Keratinocyte (primary cell): ENCODE data around the gene NHSL2. TPM values are rescaled to one million over a fixed set of nuclear protein-coding genes. Genes with fewer than 3 reads are reported as not detected.

ENCODE experiments used
- DNase-seq: peaks from one replicate; pipeline ENCODE4 v3.0.0-alpha.2; 2011; ENCODE audit warnings: low read depth, missing footprints, low spot score
- FAIRE-seq: peaks from 2 replicates; lab custom pipeline; 2011; peaks lifted over from hg19 to GRCh38; lab: Jason Lieb, UNC
- H2AFZ ChIP-seq: 2 replicates; pipeline ENCODE4 v1.6.0; 2012; ENCODE audit warnings: low read length, control low read depth, inconsistent platforms; ENCODE audit not compliant: control insufficient read depth
- H3K27ac ChIP-seq: 2 replicates; pipeline ENCODE4 v1.5.1; 2011; ENCODE audit warnings: low read length; ENCODE audit not compliant: control insufficient read depth, insufficient read depth
- H3K27me3 ChIP-seq: 3 replicates; pipeline ENCODE4 v1.6.0; 2011; ENCODE audit warnings: low read length; ENCODE audit not compliant: control insufficient read depth, insufficient read depth; ENCODE audit errors: extremely low read depth
- H3K36me3 ChIP-seq, 2 experiments: 2 replicates in 1 of 2; 3 replicates in 1 of 2; pipeline ENCODE4 v1.5.1; 2011; ENCODE audit warnings: low read length in 2 of 2, mild to moderate bottlenecking in 1 of 2; ENCODE audit not compliant: control insufficient read depth in 2 of 2, insufficient read depth in 2 of 2; ENCODE audit errors: extremely low read depth in 1 of 2
- H3K4me1 ChIP-seq: 3 replicates; pipeline ENCODE4 v1.5.1; 2011; ENCODE audit warnings: low read length; ENCODE audit not compliant: control insufficient read depth, insufficient read depth; ENCODE audit errors: extremely low read depth
- H3K4me2 ChIP-seq: 3 replicates; pipeline ENCODE4 v1.6.0; 2011; ENCODE audit warnings: low read depth, low read length; ENCODE audit not compliant: control insufficient read depth, insufficient read depth; ENCODE audit errors: extremely low read depth
- H3K4me3 ChIP-seq, 3 experiments: fragments of 200-600 bp in 1 of 3; sonication (generic) in 1 of 3; 2 replicates in 2 of 3; 3 replicates in 1 of 3; pipeline ENCODE4 v1.5.1; 2011 to 2016; ENCODE audit warnings: low read length in 3 of 3, mild to moderate bottlenecking in 3 of 3, control low read depth in 2 of 3, inconsistent platforms in 1 of 3, low read depth in 1 of 3, mixed read lengths in 1 of 3, mixed run types in 1 of 3, moderate library complexity in 1 of 3; ENCODE audit not compliant: control insufficient read depth in 2 of 3, insufficient read depth in 2 of 3; ENCODE audit errors: extremely low read depth in 1 of 3
- H3K79me2 ChIP-seq: 2 replicates; pipeline ENCODE4 v1.6.0; 2012; ENCODE audit warnings: low read length; ENCODE audit not compliant: control insufficient read depth, insufficient read depth
- H3K9ac ChIP-seq: 3 replicates; pipeline ENCODE4 v1.6.0; 2011; ENCODE audit warnings: low read length; ENCODE audit not compliant: control insufficient read depth, insufficient read depth; ENCODE audit errors: extremely low read depth
- H3K9me1 ChIP-seq: 3 replicates; pipeline ENCODE4 v1.6.0; 2011; ENCODE audit warnings: low read length; ENCODE audit not compliant: control insufficient read depth, insufficient read depth; ENCODE audit errors: extremely low read depth
- H3K9me3 ChIP-seq: 2 replicates; pipeline ENCODE4 v1.5.1; 2012; ENCODE audit warnings: low read depth, low read length; ENCODE audit not compliant: control insufficient read depth
- H4K20me1 ChIP-seq: 3 replicates; pipeline ENCODE4 v1.6.0; 2011; ENCODE audit warnings: low read length; ENCODE audit not compliant: control insufficient read depth, insufficient read depth; ENCODE audit errors: extremely low read depth
- EZH2 ChIP-seq: IDR thresholded peaks from one replicate; pipeline ENCODE4 v1.6.1; 2012; ENCODE audit warnings: inconsistent platforms, mild to moderate bottlenecking, low read length, moderate library complexity
- dilution Hi-C: fragments of 300-500 bp; cut with MboI; formaldehyde crosslinking; loops from one replicate; pipeline ENCODE4 v1.7.0; 2020; ENCODE audit warnings: low sequenced_read_pairs; ENCODE audit not compliant: extremely low pct_ligation_motif_present
- polyA plus RNA-seq, 5 experiments: library from polyadenylated mRNA; depleted of rRNA in 3 of 5; stranded (reverse) in 3 of 5; stranded (forward) in 1 of 5; unstranded in 1 of 5; fragments of >200 nt; gene quantifications; 1 replicate in 1 of 5; 2 replicates in 3 of 5; 3 replicates in 1 of 5; pipeline versions ENCODE4 v1.2.1 to v1.2.3, GENCODE V29; 2011 to 2012; ENCODE audit warnings: missing spikeins in 2 of 5, low read depth in 1 of 5, low replicate concordance in 1 of 5
- TF ChIP-seq, protein P1 (sequence below), 3 experiments: IDR thresholded peaks in 1 of 3; conservative IDR thresholded peaks in 1 of 3; optimal IDR thresholded peaks in 1 of 3; 2 replicates in 2 of 3; 3 replicates in 1 of 3; pipeline versions ENCODE3 to v1.5.1; 2011; ENCODE audit warnings: low read length in 3 of 3, mild to moderate bottlenecking in 3 of 3, moderate library complexity in 2 of 3, control low read depth in 1 of 3, inconsistent platforms in 1 of 3; ENCODE audit not compliant: insufficient read depth in 2 of 3; ENCODE audit errors: extremely low read depth in 1 of 3

The NHSL2 gene
- polyA plus RNA-seq, 1 donor (not counting 4 experiments of a cell fraction or from before 2014, with no cell fraction given): 0.04 TPM

DNA sequence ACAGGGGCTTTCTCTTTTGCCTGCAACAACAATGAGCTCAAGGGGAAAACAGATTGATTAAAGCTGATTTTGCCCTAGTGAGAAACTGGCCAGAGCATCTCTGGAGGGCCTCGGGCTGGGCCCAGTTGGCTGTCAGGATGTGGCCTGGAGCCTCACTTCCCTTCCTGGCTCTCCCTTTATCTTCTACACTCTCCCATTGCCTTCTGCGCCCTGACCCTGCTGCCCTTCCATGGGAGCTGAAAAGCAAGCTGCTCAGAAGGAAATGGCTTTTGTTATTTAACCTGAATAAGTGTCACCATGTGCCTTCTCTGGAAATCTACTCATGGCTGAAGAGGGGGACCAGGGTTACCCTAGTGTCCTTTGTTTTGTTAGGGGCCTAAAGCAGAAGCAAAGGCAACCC is 43.8 kb downstream of the NHSL2 start:
- Histone ChIP-seq H3K9ac (no peak overlapping the region), H3K9me3 (no peaks in the 10 kb centered on the region), H3K4me3 (no peak overlapping the region), H3K27me3 (peaks cover 23% of the 10 kb centered on the region), H3K4me2 (no peak overlapping the region), H3K36me3 (no peaks in the 10 kb centered on the region), H3K9me1 (no peaks in the 10 kb centered on the region), H4K20me1 (peaks cover 3% of the 10 kb centered on the region), H3K27ac (no peak overlapping the region), H3K4me1 (no peaks in the 10 kb centered on the region), H3K79me2 (no peaks in the 10 kb centered on the region), H2AFZ (no peak overlapping the region)
- dilution Hi-C loops: no loop called here
- FAIRE-seq: no peak
- no peak for TF ChIP-seq EZH2
- TF ChIP-seq, protein P1, sequence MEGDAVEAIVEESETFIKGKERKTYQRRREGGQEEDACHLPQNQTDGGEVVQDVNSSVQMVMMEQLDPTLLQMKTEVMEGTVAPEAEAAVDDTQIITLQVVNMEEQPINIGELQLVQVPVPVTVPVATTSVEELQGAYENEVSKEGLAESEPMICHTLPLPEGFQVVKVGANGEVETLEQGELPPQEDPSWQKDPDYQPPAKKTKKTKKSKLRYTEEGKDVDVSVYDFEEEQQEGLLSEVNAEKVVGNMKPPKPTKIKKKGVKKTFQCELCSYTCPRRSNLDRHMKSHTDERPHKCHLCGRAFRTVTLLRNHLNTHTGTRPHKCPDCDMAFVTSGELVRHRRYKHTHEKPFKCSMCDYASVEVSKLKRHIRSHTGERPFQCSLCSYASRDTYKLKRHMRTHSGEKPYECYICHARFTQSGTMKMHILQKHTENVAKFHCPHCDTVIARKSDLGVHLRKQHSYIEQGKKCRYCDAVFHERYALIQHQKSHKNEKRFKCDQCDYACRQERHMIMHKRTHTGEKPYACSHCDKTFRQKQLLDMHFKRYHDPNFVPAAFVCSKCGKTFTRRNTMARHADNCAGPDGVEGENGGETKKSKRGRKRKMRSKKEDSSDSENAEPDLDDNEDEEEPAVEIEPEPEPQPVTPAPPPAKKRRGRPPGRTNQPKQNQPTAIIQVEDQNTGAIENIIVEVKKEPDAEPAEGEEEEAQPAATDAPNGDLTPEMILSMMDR (optimal IDR thresholded peaks at IDR 0.05 in 1 of 3, IDR thresholded peaks at IDR 0.05 in 1 of 3, conservative IDR thresholded peaks at IDR 0.05 in 1 of 3; ENCODE audit: extremely low read depth in 1 of 3, insufficient read depth in 2 of 3, low read length in 3 of 3): no peak
- DNase-seq: no peak

DNA sequence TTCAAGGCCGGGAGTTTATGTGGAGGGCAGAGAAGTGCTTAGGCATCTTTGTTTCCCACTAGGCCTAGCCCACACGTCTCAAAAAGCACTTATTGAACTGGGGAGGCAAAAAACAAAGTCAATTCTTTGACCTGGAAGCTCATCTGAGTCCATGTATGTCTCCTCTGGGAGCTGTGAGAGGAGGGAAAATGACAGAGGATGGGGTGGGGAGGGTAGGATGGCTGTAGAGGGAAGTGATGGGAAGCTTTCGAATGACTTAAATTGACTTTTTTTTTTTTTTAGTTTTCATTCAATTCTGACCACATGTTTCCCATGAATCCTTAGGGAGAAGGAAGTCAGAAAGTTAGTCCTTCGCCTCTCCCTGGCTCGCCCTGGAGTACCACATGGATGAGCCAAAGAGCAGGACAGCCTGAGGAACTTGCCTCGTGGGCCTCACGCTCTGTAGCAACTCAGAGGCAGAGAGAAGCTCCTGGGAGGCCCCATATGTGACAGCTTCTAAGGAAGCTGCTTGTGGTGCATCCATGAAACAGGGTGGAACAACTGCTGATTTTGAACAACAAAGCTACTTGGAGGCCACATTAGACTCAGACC is 45.0 kb downstream of the NHSL2 start:
- no peak overlapping the region for H3K4me3 ChIP-seq
- no peaks in the 10 kb centered on the region for H3K79me2 ChIP-seq
- no peak overlapping the region for H3K27ac ChIP-seq
- no peaks in the 10 kb centered on the region for H3K36me3 ChIP-seq
- no peak overlapping the region for H2AFZ ChIP-seq
- DNase-seq: no peak
- peaks cover 23% of the 10 kb centered on the region for H3K27me3 ChIP-seq
- no peak overlapping the region for H3K4me2 ChIP-seq
- dilution Hi-C loops: no loop called here
- no peak overlapping the region for H3K9ac ChIP-seq
- TF ChIP-seq, protein P1 (optimal IDR thresholded peaks at IDR 0.05 in 1 of 3, IDR thresholded peaks at IDR 0.05 in 1 of 3, conservative IDR thresholded peaks at IDR 0.05 in 1 of 3; ENCODE audit: extremely low read depth in 1 of 3, insufficient read depth in 2 of 3, low read length in 3 of 3): no peak
- FAIRE-seq: no peak
- H3K4me1 ChIP-seq: no peaks in the 10 kb centered on the region
- H3K9me1 ChIP-seq: no peaks in the 10 kb centered on the region
- H3K9me3 ChIP-seq: no peaks in the 10 kb centered on the region
- peaks cover 3% of the 10 kb centered on the region for H4K20me1 ChIP-seq
